ENCODE results near the gene AAK1. TPM values are rescaled to one million over a fixed set of nuclear protein-coding genes. Genes with fewer than 3 reads are reported as not detected.

Gene AAK1
- polyA plus RNA-seq, 1 donor from 2014 or later: 26.7 TPM

GRCh38 chr2:69456154-69456553 is 187.4 kb downstream of the AAK1 start:
- Histone ChIP-seq H3K4me2 (ENCODE audit: low read length) (no peak overlapping the region), H3K79me2 (replicated peaks; ENCODE audit: insufficient read depth, low read length) (no peaks in the 10 kb centered on the region), H2AFZ (ENCODE audit: low read depth, low read length) (no peak overlapping the region), H3K9me3 (ENCODE audit: low read length) (no peaks in the 10 kb centered on the region), H3F3A (ENCODE audit: insufficient read depth, low read length, poor library complexity, severe bottlenecking) (no peaks in the 10 kb centered on the region), H3K36me3 (ENCODE audit: insufficient read depth, low read length) (no peaks in the 10 kb centered on the region), H3K9ac (ENCODE audit: low read length) (no peak overlapping the region), H3K27ac (ENCODE audit: low read length) (no peak overlapping the region), H3K4me3 (ENCODE audit: low read length) (no peak overlapping the region), H3K27me3 (ENCODE audit: insufficient read depth, low read depth, low read length) (no peaks in the 10 kb centered on the region), H4K20me1 (ENCODE audit: insufficient read depth) (no peaks in the 10 kb centered on the region), H3K9me2 (ENCODE audit: insufficient read depth, low read length) (no peaks in the 10 kb centered on the region)
- TF ChIP-seq, protein P1, sequence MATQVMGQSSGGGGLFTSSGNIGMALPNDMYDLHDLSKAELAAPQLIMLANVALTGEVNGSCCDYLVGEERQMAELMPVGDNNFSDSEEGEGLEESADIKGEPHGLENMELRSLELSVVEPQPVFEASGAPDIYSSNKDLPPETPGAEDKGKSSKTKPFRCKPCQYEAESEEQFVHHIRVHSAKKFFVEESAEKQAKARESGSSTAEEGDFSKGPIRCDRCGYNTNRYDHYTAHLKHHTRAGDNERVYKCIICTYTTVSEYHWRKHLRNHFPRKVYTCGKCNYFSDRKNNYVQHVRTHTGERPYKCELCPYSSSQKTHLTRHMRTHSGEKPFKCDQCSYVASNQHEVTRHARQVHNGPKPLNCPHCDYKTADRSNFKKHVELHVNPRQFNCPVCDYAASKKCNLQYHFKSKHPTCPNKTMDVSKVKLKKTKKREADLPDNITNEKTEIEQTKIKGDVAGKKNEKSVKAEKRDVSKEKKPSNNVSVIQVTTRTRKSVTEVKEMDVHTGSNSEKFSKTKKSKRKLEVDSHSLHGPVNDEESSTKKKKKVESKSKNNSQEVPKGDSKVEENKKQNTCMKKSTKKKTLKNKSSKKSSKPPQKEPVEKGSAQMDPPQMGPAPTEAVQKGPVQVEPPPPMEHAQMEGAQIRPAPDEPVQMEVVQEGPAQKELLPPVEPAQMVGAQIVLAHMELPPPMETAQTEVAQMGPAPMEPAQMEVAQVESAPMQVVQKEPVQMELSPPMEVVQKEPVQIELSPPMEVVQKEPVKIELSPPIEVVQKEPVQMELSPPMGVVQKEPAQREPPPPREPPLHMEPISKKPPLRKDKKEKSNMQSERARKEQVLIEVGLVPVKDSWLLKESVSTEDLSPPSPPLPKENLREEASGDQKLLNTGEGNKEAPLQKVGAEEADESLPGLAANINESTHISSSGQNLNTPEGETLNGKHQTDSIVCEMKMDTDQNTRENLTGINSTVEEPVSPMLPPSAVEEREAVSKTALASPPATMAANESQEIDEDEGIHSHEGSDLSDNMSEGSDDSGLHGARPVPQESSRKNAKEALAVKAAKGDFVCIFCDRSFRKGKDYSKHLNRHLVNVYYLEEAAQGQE (IDR thresholded peaks at IDR 0.05; ENCODE audit: borderline replicate concordance): no peak
- TF ChIP-seq EZH2 (IDR thresholded peaks at IDR 0.05; ENCODE audit: borderline replicate concordance, insufficient read depth, low read length, poor library complexity, severe bottlenecking) (no peak), TAF1 (IDR thresholded peaks at IDR 0.05; ENCODE audit: low read depth) (no peak), RAD21 (conservative IDR thresholded peaks at IDR 0.05) (no peak), MXI1 (conservative IDR thresholded peaks at IDR 0.05; ENCODE audit: poor library complexity, severe bottlenecking) (no peak), POLR2AphosphoS5 (IDR thresholded peaks at IDR 0.05) (no peak), EP300 (conservative IDR thresholded peaks at IDR 0.05; ENCODE audit: poor library complexity, severe bottlenecking) (no peak), SMC3 (conservative IDR thresholded peaks at IDR 0.05; ENCODE audit: poor library complexity) (no peak)
- TF ChIP-seq, protein P2, sequence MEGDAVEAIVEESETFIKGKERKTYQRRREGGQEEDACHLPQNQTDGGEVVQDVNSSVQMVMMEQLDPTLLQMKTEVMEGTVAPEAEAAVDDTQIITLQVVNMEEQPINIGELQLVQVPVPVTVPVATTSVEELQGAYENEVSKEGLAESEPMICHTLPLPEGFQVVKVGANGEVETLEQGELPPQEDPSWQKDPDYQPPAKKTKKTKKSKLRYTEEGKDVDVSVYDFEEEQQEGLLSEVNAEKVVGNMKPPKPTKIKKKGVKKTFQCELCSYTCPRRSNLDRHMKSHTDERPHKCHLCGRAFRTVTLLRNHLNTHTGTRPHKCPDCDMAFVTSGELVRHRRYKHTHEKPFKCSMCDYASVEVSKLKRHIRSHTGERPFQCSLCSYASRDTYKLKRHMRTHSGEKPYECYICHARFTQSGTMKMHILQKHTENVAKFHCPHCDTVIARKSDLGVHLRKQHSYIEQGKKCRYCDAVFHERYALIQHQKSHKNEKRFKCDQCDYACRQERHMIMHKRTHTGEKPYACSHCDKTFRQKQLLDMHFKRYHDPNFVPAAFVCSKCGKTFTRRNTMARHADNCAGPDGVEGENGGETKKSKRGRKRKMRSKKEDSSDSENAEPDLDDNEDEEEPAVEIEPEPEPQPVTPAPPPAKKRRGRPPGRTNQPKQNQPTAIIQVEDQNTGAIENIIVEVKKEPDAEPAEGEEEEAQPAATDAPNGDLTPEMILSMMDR (IDR thresholded peaks at IDR 0.05; ENCODE audit: poor library complexity, severe bottlenecking): no peak

GRCh38 chr2:69454976-69455375 is 188.6 kb downstream of the AAK1 start:
- Histone ChIP-seq H3K9me3 (ENCODE audit: low read length) (no peaks in the 10 kb centered on the region), H4K20me1 (ENCODE audit: insufficient read depth) (no peaks in the 10 kb centered on the region), H3K36me3 (ENCODE audit: insufficient read depth, low read length) (no peaks in the 10 kb centered on the region), H3K27me3 (ENCODE audit: insufficient read depth, low read depth, low read length) (no peaks in the 10 kb centered on the region), H3K27ac (ENCODE audit: low read length) (no peak overlapping the region), H3K4me2 (ENCODE audit: low read length) (no peak overlapping the region), H3K79me2 (replicated peaks; ENCODE audit: insufficient read depth, low read length) (no peaks in the 10 kb centered on the region), H3F3A (ENCODE audit: insufficient read depth, low read length, poor library complexity, severe bottlenecking) (no peaks in the 10 kb centered on the region), H3K9ac (ENCODE audit: low read length) (no peak overlapping the region), H2AFZ (ENCODE audit: low read depth, low read length) (no peak overlapping the region), H3K4me3 (ENCODE audit: low read length) (no peak overlapping the region), H3K9me2 (ENCODE audit: insufficient read depth, low read length) (no peaks in the 10 kb centered on the region)
- TF ChIP-seq EZH2 (IDR thresholded peaks at IDR 0.05; ENCODE audit: borderline replicate concordance, insufficient read depth, low read length, poor library complexity, severe bottlenecking) (no peak), SMC3 (conservative IDR thresholded peaks at IDR 0.05; ENCODE audit: poor library complexity) (no peak)
- TF ChIP-seq, protein P2 (IDR thresholded peaks at IDR 0.05; ENCODE audit: poor library complexity, severe bottlenecking): no peak
- TF ChIP-seq, protein P1 (IDR thresholded peaks at IDR 0.05; ENCODE audit: borderline replicate concordance): no peak

Data from neural cell (in vitro differentiated cells).